HPDE6-E6E7 (cell line): ENCODE data around the gene S100A6.

Experiments used
- DNase-seq: peaks from one replicate; pipeline ENCODE4 v3.0.0; 2011; ENCODE audit warnings: missing footprints; ENCODE audit errors: extremely low spot score

Gene S100A6

GRCh38 chr1:153545067-153546055, 9.6 kb upstream of the S100A6 start, which contains the start of gene S100A4:
S100A4 (minus strand) TSS chr1:153545806; CDS start chr1:153544794, 1,012 bp downstream.
- DNase-seq, result peak; percentile 93

DNA sequence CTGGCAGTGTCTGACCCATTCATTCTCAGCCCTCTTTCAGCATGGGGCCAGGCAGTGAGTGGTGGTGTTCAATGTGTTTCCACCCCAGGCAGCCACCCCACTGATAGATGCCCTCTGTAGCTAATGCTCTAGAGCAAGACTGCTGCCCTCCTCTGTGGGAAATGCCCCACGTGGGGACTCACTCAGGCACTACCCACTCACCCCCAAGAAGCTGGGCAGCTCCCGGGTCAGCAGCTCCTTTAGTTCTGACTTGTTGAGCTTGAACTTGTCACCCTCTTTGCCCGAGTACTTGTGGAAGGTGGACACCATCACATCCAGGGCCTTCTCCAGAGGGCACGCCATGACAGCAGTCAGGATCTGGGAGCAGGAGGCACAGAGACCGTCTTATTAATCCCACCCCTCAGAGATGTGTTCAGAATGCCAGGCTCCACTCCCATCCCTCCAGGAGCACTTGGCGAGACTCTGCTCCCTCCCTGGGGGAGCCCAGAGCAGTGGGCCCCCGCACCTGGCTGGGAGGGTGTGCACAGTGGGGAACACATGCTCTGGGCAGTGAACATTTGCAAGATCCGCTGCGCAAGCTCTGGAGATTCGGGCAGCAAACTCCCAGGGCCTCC, 8.8 kb upstream of the S100A6 start:
- no peak for DNase-seq

DNA sequence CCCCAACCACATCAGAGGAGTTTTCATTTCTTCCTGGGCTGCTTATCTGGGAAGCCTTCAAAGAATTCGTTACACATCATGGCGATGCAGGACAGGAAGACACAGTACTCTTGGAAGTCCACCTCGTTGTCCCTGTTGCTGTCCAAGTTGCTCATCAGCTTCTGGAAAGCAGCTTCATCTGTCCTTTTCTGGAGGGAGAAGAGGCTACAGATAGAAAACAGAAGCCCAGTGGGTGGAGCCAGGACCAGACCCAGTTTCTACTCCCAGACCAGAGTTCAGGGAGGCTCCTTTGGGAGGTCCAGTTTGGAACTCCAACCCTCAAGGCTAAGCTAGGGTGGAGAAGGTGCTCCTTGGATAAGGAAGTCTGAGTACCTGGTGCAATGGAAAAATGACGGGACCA, 7.9 kb upstream of the S100A6 start:
- DNase-seq, result no peak

DNA sequence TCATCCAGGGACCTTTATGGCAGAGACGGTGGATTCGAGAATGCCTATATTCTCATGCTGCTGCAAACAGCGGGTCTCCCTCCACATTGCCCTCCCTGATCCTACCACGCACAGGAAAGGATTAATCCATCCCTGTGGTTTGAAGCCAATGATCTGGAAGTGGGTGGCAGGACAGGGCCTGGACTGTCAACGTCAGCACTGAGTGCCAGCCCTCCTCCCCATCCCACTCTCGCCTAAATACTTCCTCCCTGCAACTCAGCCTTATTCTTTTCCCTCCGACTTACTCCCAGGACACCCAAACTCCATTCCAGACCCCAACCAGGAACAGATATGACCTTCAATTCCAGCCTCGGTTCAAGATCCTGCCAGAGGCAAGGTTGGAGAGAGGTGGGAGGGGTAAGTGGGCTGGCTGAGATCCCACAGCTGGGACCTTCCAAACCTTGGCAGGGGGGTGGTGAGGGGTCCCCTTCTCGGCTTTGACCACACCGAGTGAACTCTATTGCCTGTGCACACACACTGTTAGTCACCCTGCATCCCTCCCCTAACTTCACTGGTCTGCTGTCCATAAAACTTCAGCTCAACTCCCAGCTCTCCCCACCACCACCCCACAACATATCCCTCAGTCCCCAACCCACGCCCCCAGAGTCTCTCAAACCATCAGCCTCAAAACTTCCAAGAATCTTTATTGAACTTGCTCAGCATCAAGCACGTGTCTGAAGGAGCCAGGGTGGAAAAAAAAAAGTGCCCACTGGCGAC, 7.3 kb upstream of the S100A6 start:
- DNase-seq, result no peak

- no peak for DNase-seq
Measured at GRCh38 chr1:153541641-153542590, 6.1 kb upstream of the S100A6 start.

- DNase-seq, result no peak
Measured at GRCh38 chr1:153540394-153541361, 4.9 kb upstream of the S100A6 start, which contains the start of gene S100A5. S100A5 (minus strand) TSS chr1:153540934; CDS start chr1:153540191, 743 bp downstream.

DNA sequence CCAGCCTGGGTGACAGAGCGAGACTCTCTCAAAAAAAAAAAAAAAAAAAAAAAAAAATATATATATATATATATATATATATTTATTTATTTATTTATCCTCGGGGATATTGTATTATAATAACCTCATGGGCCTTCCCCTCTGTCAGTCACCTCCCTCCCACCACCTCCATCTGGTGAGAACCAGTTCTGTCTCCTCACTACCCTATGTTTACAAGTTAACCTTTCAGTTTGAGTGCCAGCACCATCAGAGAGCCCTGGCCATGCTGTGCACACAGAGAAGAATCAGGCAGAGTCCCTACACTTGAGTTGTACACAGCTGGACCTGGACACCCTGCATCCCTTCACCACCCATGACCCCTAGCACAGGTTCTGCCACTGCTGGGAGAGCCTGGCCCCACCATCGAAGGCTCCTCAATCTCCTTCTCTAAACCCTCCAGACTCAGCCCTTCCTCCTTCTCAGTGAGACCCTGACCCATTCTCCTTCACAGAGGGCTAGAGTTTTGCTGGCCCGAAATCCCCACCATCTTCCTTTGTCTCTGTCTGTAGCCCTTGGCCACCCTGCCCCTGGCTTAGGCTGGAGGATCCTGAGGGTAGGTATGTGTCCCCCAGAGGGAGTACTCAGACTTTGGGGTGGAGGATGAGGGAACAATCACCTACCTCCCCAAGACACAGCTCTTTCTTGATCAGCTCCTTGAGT, 3.8 kb upstream of the S100A6 start:
- DNase-seq, result no peak

GRCh38 chr1:153538315-153538821, 2.6 kb upstream of the S100A6 start:
- DNase-seq, result no peak

DNA sequence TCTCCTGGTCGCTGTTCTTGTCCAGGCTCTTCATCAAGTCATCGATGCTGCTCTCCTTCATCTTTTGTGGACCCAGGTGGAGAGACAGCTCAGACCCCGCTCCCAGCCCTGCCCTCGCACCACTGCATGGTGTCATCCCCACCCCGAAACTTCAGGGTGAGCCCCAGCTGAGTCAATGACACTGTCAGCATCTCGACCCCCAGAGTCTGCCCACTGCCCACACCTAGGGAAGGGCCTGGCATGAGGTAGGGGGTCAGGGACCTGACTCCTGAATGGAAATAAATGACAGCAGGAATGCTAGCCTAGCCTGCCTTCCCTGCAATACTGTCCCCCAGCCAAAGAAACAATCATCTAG, 1.6 kb upstream of the S100A6 start:
- DNase-seq, result no peak

- no peak for DNase-seq
Measured at GRCh38 chr1:153536671-153537375, 1.0 kb upstream of the S100A6 start.

DNA sequence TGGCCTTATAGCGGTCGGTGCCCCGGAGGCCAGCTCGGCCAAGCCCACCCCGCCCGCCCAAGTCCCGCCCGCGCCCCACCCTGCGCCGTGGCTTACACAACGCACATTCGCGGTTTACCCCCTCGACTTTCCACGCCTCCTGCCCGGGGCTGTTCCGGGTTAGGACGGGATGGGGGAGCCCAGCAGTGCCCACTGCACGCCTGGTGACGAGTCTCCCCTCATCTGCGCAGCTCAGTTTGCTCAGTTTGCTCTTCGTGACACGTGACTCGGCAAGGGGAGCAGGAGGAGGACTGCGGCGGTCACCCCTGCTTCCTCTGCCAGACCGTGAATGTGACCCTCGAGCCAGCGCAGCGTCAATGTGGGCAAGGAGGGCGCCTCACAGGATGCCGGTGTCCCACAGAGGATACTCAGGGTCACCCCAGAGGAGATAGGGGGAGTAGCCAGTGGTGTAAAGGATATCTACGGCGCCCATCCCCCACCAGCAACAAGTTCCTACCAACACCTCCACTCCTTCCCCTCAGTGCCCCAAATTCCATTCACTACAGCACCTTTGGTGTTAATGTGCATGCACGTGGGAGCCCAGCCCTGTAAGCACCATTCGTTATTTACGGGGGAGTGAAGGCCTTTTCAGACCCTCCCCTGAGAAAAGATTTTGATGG, 350 bp upstream of the S100A6 start:
- DNase-seq, result peak; percentile 70

DNA sequence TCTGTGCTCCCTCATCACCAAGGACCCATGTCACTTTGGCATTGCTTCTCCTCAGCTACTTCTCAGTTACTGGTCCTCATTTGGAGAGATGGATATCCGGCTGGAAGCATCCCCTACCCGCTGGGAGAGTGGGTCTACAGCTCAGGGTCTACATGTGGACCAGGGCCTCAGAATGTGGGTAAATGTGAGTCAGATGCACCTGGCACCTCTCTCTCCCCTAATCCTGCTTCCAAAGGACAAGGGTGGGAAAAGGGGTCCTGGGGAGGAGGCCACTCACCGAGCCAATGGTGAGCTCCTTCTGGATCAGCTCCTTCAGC, 908 bp downstream of the S100A6 start:
- no peak for DNase-seq

DNA sequence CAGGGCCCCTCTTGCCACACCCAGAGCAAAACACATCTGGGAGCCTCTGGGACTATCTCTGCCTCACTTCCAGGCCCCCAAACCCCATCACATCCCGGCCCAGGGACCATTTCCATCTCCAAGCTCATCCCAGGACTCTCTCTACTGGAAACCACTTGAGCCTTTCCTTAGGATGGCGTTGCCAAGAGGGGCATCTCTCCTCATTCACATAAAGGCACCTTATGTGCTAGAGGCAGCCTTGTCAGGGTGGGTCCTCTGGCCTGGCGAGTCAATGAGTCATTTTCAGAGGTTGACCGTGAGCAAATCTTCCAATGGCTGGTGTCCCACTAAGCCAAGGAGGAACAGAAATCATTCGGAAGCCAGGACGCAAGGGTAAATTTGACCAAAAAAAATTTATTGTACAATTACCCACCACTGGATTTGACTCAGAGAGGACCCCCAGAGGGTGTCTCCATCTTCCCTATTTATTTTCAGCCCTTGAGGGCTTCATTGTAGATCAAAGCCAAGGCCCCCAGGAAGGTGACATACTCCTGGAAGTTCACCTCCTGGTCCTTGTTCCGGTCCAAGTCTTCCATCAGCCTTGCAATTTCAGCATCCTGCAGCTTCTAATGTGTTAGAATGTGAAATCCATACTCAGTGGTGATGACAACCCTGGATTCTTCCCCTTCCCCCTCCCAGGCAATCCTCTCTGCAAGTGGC, 1.4 kb downstream of the S100A6 start:
- no peak for DNase-seq

DNA sequence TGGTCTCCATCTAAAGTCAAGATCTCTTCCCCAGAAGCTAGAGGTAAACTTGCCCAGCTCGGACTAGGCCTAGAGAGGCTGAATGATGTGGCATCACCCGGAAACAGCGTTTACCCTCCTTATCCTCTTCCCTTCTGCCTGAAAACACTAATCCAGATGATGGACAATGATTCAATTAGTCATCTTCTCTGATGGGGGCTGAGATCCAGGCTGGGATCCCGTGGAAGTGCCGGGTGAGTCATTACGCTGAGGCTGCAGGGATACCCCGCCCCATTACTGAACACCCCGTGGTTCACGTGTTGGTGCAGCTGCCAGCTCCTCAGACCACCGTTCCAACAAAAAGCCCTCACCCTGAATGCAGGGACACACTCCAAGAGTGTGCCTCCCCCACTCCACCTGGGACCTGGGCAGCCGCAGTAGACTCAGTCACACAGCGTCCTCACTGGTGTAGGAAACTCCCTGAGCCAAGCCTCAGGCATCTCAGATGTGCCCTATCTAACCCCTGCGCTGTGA, 2.0 kb downstream of the S100A6 start:
- DNase-seq, result peak; percentile 84

DNA sequence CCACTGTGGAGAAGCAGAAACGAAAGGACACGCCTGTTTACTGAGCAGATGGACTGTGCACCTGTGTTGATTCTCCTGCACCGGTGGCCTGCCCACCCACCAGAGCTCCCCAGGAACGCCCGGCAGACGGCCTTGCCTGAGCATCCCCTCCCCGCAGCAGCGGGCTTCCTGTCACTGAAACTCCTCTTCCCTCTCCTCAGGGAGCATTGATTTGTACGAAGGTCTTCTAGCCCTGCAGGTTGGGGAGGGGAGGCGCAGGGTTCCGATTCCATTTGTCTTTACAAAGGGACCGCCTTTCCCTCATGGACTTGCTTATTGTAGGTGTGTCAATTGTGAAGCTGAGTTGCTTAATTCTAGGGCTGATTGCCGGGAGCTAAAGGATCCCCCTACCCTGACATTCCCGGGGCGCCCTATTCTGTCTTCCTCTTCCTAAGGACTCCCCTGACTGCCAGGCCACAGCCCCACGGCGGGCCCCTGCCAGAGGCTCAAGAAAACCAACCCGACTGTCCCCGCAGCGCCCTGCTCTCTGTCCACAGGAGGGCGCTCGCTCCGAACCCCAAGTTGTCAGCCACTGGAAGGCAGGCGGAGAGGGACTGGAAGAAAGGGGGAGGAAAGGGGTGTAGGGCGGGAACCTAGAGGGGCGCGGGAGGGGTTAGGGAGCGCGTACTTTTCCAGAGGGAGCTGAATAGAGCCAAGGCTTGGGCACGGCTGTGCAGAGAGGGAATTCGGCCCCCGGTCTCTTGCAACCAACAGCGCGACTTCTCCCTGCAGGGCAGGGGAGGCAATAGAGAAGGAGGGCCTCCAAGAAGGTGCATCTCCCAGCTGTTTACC, 2.8 kb downstream of the S100A6 start:
- DNase-seq, result no peak

DNA sequence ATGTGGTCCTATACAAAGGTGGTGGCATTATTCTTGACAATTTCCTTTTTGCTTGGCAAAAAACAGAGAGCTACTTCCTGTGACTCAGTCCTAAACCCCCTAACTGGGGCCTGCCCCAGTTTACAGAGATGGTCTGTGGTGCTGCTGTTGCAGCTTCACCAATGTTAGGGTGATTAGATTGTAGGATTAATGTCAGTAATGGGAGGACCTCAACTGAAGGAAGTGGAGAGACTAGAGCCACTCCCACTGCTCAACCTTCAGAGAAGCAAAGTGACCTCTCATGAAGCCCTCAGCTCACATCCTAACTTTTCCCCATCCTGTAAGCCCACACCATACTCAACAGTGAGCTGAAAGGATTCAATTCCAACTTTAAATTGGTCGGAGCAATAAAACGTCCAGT, 3.6 kb downstream of the S100A6 start:
- no peak for DNase-seq
